RWPE2 (cell line): ENCODE results near the gene SLC35F3.

Experiments
- ATAC-seq: fragments of 200-7000 bp; cut with Tn5 transposase; 3 replicates; pipeline ENCODE4 v1.9.1; 2021; ENCODE audit warnings: low read depth
- DNase-seq: peaks from one replicate; pipeline ENCODE4 v3.0.0-alpha.2; 2020; ENCODE audit warnings: low spot score
- H3K27ac ChIP-seq: fragments of 450-650 bp; 2 replicates; pipeline ENCODE4 v1.5.1; 2017; ENCODE audit warnings: mild to moderate bottlenecking; ENCODE audit not compliant: poor library complexity, severe bottlenecking
- H3K27me3 ChIP-seq: fragments of 250-450 bp; sonication (Bioruptor Pico); 2 replicates; pipeline ENCODE4 v1.5.1; 2021; ENCODE audit warnings: mild to moderate bottlenecking, moderate library complexity; ENCODE audit not compliant: insufficient read depth, poor library complexity, severe bottlenecking
- H3K36me3 ChIP-seq: fragments of 250-450 bp; sonication (Bioruptor Pico); 2 replicates; pipeline ENCODE4 v1.5.1; 2020; ENCODE audit warnings: low read depth, mild to moderate bottlenecking, moderate library complexity
- H3K4me1 ChIP-seq: fragments of 250-450 bp; sonication (Bioruptor Pico); 2 replicates; pipeline ENCODE4 v1.5.1; 2021; ENCODE audit warnings: mild to moderate bottlenecking, moderate library complexity; ENCODE audit not compliant: insufficient read depth, poor library complexity, severe bottlenecking
- H3K4me3 ChIP-seq: fragments of 250-450 bp; sonication (Bioruptor Pico); 2 replicates; pipeline ENCODE4 v1.5.1; 2021; ENCODE audit warnings: mild to moderate bottlenecking, moderate library complexity; ENCODE audit not compliant: severe bottlenecking
- H3K9me3 ChIP-seq: fragments of 250-450 bp; sonication (Bioruptor Pico); 2 replicates; pipeline ENCODE4 v1.5.1; 2021; ENCODE audit warnings: mild to moderate bottlenecking, moderate library complexity; ENCODE audit not compliant: severe bottlenecking
- TF ChIP-seq, protein P1 (sequence below): fragments of 450-650 bp; IDR thresholded peaks from one replicate; pipeline ENCODE4 v1.5.1; 2017; ENCODE audit warnings: mild to moderate bottlenecking, moderate library complexity; ENCODE audit not compliant: poor library complexity, severe bottlenecking

SLC35F3 gene

DNA sequence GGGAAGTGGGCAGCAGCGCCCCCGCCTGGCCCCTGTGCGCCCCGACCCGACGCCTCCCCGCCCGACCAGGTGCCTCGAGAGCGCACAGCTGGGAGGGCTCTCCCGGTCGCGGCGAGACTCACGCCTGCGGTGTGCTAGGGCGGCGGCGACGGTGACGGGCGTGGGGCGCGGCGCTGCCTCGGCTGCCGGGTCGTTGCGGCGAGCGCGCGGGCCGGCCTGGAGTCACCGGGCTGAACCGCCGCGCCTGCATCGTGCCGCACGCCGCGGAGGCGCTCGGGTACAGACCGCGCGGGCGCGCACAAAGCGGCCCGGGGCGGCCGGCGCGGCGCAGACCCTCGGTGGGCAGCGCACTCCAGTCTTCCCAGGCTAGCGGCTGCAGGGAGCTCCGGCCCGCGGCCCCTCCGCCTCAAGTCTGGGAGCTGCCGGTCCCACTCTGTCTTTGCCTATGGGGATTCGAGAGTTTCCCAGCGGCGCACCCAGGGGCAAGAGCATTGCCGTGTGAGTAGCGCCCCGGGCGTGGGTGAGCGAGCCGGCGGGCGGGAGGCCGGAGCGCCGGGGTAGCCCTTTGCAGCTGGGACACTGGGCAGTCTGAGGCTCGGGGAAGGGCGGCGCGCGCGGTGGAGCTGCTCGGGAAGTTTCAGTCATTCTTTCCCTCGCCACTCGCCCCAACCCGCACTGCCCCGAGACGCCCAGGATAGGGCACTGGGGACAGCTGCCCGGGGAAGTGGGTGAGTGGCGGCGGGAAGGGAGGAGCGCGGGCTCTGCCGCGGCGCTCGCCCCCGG lies at the start of gene SLC35F3:
SLC35F3 (plus strand) TSS at position 44 of the 783 bp plus-strand sequence.
- peak within 1 kb of the TSS; percentile 44 for H3K27ac ChIP-seq
- peak within 1 kb of the TSS; percentile 73 for H3K4me3 ChIP-seq

DNA sequence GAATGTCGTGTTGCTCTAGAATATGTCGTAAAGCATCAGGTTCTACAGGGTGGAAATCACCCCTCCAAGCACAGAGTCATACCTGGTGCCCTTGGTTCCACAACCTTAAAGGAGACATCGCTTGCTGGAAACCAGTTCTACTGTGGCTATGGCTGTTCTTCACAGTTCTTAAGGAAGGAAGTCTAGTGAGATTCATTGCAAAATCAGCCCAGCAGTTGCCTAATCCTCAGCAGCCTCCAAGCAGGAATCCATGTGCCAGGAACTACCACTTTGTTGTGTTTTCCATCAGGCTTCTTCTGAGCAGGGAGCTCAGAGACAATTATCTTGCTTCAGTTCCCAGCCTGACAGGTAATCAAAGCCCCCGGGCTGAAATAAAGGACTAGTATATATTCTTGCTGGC lies 45.0 kb upstream of the SLC35F3 start:
- H3K27me3 ChIP-seq = no peaks in the 10 kb centered on the region
- TF ChIP-seq, protein P1, sequence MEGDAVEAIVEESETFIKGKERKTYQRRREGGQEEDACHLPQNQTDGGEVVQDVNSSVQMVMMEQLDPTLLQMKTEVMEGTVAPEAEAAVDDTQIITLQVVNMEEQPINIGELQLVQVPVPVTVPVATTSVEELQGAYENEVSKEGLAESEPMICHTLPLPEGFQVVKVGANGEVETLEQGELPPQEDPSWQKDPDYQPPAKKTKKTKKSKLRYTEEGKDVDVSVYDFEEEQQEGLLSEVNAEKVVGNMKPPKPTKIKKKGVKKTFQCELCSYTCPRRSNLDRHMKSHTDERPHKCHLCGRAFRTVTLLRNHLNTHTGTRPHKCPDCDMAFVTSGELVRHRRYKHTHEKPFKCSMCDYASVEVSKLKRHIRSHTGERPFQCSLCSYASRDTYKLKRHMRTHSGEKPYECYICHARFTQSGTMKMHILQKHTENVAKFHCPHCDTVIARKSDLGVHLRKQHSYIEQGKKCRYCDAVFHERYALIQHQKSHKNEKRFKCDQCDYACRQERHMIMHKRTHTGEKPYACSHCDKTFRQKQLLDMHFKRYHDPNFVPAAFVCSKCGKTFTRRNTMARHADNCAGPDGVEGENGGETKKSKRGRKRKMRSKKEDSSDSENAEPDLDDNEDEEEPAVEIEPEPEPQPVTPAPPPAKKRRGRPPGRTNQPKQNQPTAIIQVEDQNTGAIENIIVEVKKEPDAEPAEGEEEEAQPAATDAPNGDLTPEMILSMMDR = no peak
- H3K4me1 ChIP-seq = no peaks in the 10 kb centered on the region
- no peaks in the 10 kb centered on the region for H3K9me3 ChIP-seq
- H3K27ac ChIP-seq = no peak overlapping the region
- H3K4me3 ChIP-seq = no peak overlapping the region
- DNase-seq = no peak
- no peak for ATAC-seq
- H3K36me3 ChIP-seq = no peaks in the 10 kb centered on the region

More for the DNA sequence above, at the start of gene SLC35F3:
- Histone ChIP-seq H3K27me3 (no peaks in the 10 kb centered on the region), H3K4me1 (peaks cover 25% of the 10 kb centered on the region), H3K9me3 (no peaks in the 10 kb centered on the region), H3K36me3 (no peaks in the 10 kb centered on the region)
- ATAC-seq = peak; percentile 71
- TF ChIP-seq, protein P1 = peak; percentile 64
- peak; percentile 57 for DNase-seq

DNA sequence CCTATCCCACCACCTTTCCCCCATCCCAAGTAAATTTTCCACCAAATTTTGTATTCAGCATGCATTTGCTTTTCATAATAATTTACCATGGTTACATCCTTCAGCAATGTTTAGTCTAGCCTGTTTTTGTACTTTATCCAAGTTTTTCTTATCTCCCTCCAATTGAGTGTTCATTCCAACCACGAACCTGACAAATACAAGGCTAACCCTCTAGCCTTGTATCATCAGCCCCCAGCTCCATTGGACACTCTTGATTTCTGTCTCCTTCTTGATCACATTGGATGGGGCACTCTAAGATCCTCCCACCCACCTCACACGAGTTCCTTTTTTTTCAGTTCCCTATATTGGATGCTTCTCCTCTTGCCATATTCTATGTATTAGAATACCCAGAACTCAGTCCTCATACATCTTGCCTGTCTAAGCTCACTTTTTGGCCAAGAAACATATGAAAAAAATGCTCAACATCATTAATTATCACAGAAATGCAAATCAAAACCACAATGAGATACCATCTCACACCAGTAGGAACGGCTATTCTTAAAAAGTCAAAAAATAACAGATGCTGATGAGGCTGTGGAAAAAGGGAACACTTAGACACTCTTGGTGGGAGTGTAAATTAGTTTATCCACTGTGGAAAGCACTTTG lies 40.5 kb upstream of the SLC35F3 start:
- ATAC-seq (no peak), DNase-seq (no peak)
- Histone ChIP-seq H3K4me3 (no peak overlapping the region), H3K36me3 (no peaks in the 10 kb centered on the region), H3K9me3 (no peaks in the 10 kb centered on the region), H3K27me3 (no peaks in the 10 kb centered on the region), H3K4me1 (no peaks in the 10 kb centered on the region), H3K27ac (no peak overlapping the region)
- TF ChIP-seq, protein P1 = no peak

DNA sequence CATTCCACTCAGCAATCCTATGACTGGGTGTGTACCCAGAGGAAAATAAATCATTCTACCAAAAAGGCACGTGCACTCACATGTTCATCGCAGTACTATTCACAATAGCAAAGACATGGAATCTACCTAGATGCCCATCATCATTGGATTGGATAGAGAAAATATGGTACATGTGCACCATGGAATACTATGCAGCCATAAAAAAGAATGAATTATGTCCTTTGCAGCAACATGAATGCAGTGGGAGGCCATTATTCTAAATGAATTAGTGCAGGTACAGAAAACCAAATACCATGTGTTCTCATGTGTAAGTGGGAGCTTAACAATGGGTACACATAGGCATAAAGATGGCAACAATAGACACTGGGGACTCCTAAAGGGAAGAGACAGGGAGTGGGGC lies 39.9 kb upstream of the SLC35F3 start:
- Histone ChIP-seq H3K4me3 (no peak overlapping the region), H3K36me3 (no peaks in the 10 kb centered on the region), H3K4me1 (no peaks in the 10 kb centered on the region), H3K27me3 (no peaks in the 10 kb centered on the region), H3K27ac (no peak overlapping the region), H3K9me3 (no peaks in the 10 kb centered on the region)
- ATAC-seq = no peak
- TF ChIP-seq, protein P1 = no peak
- DNase-seq = no peak

DNA sequence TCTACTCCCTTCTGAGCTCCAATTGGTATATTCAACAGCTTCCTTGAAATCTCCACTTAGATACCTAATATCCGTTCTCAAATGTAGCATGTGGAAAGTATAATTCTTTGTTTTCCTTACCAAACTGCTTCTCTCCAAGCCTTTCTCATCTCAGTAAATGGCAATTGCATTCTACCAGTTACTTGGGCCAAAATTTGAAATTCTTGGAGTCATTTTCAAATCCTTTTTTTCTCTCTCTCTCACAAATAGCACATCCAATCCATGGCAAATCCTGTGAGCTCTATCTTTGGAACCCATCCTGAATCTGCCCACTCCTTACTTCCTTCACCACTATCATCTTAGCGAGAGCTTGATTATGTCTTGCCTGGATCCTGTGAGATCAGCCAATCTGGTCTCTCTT lies 39.3 kb upstream of the SLC35F3 start:
- DNase-seq = no peak
- Histone ChIP-seq H3K9me3 (no peaks in the 10 kb centered on the region), H3K4me1 (no peaks in the 10 kb centered on the region), H3K27ac (no peak overlapping the region), H3K27me3 (no peaks in the 10 kb centered on the region), H3K4me3 (no peak overlapping the region), H3K36me3 (no peaks in the 10 kb centered on the region)
- TF ChIP-seq, protein P1 = no peak
- no peak for ATAC-seq
